GM10847 (cell line): ENCODE results near the gene SUDS3.

Experiments used
- POLR2A ChIP-seq: IDR thresholded peaks from 2 replicates; pipeline ENCODE4 v1.6.1; 2011; ENCODE audit not compliant: insufficient read length; ENCODE audit errors: extremely low read depth

The SUDS3 gene

GRCh38 chr12:118459110-118459509, 82.8 kb downstream of the SUDS3 start:
- TF ChIP-seq POLR2A = no peak

- no peak for TF ChIP-seq POLR2A
Measured at GRCh38 chr12:118463677-118464076, 87.3 kb downstream of the SUDS3 start.

GRCh38 chr12:118465706-118466105, 89.4 kb downstream of the SUDS3 start:
- no peak for TF ChIP-seq POLR2A
